ENCODE results near the gene ZNF644.
"Not testable (repeated sequence)": the region's sequence is repeated elsewhere in the genome, so short reads cannot be mapped to it uniquely, and the experiment has no call there.

The ZNF644 gene

GRCh38 chr1:90987841-90988240 lies 34.0 kb downstream of the ZNF644 start:
- no peak for DNase-seq (ENCODE audit: low read depth in 3 of 3)

DNA sequence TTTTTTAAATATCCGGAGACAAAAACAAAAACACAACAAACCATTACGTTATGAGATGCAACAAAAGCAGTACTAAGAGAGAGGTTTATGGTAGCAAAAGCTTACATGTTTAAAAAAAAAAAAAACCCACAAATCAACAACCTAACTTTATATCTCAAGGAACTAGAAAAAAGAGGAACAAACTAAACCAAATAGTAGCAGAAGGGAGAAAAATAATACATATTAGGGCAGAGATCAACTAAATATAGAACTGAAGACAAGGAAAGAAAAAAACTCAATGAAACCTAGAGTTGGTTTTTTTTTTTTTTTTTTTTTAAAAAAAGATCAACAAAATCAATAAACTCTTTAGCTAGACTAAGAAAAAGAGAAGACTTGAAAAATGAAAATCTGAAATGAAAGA lies 34.9 kb downstream of the ZNF644 start:
- no peak for DNase-seq (ENCODE audit: low read depth in 3 of 3)

GRCh38 chr1:90977522-90977921 lies 44.3 kb downstream of the ZNF644 start:
- DNase-seq (ENCODE audit: low read depth in 3 of 3) = no peak

DNA sequence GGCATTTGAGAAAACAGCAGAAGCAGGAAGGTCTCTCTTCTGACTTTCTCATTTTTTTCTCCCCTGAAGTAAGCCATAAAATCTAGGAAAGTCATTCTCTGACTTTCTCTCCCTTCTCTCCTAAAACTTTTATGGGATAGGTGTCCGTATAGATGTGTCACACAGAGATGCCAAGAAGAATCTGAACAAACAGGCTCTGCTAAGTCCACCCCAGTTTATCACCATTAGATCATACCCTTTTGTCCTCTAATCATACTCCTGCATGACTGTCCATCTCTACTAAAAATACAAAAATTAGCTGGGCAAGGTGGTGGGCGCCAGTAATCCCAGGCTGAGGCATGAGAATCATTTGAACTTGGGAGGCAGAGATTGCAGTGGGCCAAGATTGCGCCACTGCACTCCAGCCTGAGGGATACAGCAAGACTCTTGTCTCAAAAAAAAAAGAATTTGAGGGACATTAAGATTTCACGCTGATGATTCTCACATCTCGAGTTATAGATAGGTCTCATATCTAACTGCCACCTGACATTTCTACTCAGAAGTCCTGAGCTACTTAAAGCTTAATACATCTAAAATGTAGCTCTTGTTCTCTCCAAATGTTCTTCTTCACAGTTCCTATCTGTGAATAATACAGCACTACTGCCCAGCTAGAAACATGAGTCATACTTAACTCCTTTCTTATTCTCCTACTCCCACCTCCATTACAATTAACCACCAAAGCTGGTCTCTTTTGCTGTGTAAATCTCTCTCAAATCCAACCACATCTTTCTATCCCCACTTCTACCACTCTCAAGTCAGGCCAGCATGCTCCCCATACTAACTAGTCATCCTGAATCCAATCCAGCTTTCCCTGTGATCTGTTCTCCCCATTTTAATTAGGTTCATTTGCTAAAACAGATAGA lies 47.7 kb downstream of the ZNF644 start:
- DNase-seq (ENCODE audit: low read depth in 3 of 3) = no peak

DNA sequence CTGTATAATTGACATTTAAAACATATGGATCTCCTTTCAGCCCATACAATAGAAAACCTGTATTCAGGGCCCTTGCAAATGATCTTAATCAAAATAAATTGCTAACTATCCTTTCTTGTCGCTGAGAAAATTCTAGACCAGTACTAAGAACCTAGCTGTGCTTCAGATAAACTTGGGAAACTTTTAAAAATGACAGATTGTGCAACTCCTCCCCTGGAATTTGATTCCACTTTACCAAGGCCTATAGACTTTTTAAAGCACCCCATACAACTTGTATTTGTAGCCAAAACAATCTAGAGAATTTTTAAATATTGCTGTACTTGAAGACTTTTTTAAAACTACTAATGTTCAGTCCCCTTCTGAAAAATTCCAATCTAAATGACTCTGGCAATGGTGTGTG lies 51.6 kb downstream of the ZNF644 start:
- DNase-seq (ENCODE audit: low read depth in 3 of 3) = no peak

DNA sequence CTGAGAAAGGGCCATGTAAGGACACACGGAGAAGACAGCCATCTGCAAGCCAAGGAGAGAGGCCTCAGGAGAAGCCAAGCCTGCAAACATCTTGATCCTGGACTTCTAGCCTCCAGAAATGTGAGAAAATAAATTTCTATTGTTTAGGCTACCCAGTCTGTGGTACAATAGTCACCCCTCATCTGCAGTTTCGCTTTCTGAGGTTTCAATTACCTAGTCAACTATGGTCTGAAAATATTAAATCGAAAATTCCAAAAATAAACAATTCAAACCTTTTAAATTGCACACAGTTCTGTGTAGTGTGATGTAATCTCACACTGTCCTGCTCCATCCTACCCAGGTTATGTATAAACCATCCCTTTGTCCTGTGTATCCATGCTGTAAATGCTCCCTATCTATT lies 52.6 kb downstream of the ZNF644 start:
- no peak for DNase-seq (ENCODE audit: low read depth in 3 of 3)

- no peak for DNase-seq (ENCODE audit: low read depth in 3 of 3)
These were observed 57.3 kb downstream of the ZNF644 start for GRCh38 chr1:90964444-90965035.

DNA sequence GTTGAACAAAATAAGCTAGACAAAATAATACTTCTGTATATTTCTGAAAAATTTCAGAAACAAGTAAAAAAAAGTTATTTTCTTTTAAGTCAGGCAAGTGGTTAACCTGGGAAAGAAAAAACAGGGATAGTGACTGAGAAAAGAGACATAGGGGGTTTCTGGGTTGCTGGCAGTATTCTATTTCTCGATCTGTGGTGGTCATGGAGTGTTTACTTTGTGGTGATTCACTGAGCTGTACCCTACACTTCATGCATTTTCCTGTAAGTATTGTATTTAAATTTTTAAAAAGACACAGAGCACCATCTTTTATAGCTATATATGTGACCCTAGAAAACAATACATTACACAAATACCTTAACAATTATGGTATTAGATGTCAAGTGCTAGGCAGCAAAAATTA lies 58.2 kb downstream of the ZNF644 start:
- no peak for DNase-seq (ENCODE audit: low read depth in 3 of 3)

DNA sequence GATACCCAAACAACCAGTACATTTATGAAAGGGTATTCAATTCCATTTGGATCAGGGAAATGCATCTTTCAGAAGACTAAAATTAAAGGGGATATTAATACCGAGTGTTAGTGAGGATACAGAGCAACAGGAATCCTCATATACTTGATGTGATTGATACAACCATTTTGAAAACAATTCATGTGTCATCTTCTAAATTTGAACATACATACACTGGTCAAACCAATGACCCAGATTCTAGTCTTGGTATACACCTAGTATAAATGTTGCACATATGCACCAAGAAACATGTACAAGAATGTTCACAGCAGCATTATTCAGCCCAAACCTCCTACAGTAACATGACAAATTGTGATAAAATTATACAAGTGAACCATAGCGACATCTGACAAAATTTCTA lies 58.6 kb downstream of the ZNF644 start:
- no peak for DNase-seq (ENCODE audit: low read depth in 3 of 3)

DNA sequence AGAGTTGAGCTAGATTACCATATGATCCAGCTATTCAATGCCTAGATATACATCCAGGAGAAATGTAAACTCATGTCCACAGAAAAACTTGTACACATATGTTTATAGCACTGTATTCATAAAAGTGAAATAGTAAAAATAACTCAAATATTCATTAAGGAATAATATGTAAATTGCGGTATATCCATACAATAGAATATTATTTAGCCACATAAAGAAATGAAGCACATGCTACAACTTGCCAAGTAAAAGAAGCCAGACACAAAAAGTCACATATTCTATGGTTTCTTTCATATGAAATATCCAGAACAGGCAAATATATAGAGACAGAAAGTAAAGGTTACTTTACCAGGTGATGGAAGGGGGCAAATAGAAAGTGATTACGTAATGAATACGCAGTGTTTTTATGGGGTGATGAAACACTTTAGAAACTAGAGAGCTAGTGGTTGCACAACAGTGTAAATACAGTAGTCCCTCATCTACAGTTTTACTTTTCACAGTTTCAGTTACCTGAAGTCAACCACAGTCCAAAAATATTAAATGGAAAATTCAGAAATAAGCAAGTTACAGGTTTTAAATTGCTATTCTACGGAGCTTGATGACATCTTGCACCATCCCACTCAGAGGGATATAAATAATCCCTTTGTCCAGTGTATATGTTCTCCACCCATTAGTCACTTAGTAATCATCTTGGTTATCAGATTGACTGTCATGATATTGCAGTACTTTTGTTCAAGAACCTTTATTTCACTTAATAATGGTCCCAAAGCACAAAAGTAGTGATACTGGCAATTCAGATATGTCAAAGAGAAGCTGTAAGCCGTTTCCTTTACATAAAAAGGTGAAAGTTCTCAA lies 62.3 kb downstream of the ZNF644 start:
- DNase-seq (ENCODE audit: low read depth in 3 of 3) = no peak

- no peak for DNase-seq (ENCODE audit: low read depth in 3 of 3)
These were observed 64.3 kb downstream of the ZNF644 start for GRCh38 chr1:90957497-90957896.

DNA sequence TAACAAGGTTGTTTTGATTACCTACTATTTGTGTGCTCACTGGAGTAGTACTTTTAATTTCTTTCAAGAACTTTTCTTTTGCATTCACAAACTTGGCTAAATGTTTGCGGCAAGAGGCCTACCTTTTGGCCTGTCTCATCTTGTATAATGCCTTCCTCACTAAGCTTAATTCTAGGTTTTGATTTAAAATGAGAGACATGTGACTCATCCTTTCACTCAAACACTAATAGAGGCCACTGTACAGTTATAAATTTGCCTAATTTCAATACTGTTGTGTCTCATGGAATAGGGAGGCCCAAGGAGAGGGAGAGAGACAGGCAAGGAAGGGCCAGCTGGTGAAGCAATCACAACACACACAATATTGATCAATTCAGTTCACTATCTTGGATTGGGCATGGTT lies 66.1 kb downstream of the ZNF644 start:
- DNase-seq (ENCODE audit: low read depth in 3 of 3) = no peak

- DNase-seq (ENCODE audit: low read depth in 3 of 3) = no peak
These were observed 68.9 kb downstream of the ZNF644 start for GRCh38 chr1:90952906-90953305.

DNA sequence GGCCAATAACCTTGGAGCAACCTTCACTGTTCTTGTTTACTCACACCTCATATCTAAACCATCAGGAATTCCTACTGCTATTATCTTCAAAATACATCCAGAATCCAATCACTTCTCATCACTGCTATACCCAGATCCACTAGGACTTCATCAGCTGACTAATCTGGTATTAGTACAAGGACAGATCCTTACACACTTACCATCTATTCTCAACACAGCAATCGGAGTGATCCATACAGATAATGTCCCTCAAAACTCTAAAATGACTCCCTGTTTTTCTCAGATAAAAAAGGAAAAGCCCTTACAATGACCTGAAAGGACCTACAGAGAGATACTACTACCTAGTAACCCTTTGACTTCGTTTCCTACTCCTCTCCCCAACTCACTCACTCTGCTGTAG lies 70.8 kb downstream of the ZNF644 start:
- no peak for DNase-seq (ENCODE audit: low read depth in 3 of 3)

- no peak for DNase-seq (ENCODE audit: low read depth in 3 of 3)
These were observed 73.5 kb downstream of the ZNF644 start for GRCh38 chr1:90948301-90948700.

DNA sequence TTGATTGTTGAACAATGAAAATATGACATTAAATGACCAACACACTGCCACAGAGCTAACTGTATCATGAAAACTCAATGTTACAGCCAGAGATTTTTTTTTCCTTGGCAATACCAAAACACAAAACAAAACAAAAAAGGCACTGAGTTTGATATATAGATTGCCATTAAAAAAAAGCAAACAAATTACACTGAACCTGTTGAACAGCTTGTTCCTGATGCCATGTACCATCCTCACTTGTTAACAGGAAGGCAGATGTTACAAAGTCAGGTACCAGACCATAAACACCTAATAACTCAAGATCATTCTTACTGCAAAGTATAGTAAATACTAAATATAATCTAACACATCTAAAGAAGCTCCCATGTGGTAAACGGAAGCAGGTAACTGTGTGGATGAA lies 75.2 kb downstream of the ZNF644 start:
- no peak for DNase-seq (ENCODE audit: low read depth in 3 of 3)

DNA sequence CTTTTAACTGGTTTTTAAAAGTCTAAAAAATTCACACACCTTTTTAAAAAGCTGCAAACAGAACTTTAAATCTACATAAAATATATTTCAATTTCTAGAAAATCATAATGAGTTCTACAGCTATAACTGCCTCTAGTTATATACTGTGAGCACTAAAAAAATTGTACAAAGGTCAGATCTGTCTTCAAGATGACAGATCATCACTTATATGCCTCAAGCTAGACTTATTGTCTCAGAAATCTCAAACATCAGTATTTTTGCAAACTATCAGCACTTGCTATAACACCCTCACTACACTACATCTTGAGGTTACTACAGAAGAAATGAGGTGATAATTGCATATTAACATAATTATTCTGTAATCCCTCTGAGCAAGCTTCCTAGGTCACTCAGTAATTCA lies 76.5 kb downstream of the ZNF644 start:
- DNase-seq (ENCODE audit: low read depth in 3 of 3) = no peak

DNA sequence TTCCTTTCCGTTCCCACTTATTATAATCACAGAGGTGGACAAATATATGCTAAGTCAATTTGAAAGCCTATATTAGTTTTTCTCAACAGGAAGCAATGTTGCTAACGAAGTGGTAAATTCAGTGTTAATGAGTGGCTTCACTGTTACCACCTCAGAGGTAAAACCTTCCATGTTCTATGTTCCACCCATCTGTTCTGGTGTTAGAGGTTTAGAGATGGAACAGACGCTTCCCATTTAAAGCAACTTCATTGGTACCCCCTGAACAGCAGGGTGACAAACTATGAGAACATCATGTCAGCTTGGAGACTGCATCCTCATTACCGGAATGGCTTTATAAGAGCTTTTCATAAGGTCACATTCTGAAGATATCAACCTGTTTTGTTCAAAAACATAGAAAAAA lies 77.9 kb downstream of the ZNF644 start:
- no peak for DNase-seq (ENCODE audit: low read depth in 3 of 3)

GRCh38 chr1:90940746-90941145 lies 81.1 kb downstream of the ZNF644 start:
- no peak for DNase-seq (ENCODE audit: low read depth in 3 of 3)

DNA sequence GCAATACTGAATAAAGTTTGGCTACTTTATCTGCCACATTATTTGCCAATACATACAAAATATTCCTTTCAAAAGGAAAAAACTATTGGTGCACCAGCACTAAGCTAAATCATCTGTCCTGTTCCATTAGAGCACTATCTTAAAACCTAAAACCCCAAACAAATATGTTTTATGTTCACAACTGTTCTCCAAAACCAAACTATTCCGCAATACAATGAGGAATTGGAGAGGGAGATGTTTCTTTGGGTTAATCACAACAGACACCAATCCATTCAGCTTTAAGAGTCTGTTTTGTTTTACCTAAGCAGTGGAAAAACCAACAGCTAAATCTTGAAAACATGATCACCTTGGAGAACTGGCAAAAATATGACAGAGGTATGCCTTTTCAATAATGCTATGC lies 85.1 kb downstream of the ZNF644 start:
- no peak for DNase-seq (ENCODE audit: low read depth in 3 of 3)

- DNase-seq (ENCODE audit: low read depth in 3 of 3) = no peak
These were observed 85.8 kb downstream of the ZNF644 start for GRCh38 chr1:90936061-90936460.

- DNase-seq (ENCODE audit: low read depth in 3 of 3) = not testable (repeated sequence)
These were observed 93.6 kb downstream of the ZNF644 start for GRCh38 chr1:90928231-90928630.

DNA sequence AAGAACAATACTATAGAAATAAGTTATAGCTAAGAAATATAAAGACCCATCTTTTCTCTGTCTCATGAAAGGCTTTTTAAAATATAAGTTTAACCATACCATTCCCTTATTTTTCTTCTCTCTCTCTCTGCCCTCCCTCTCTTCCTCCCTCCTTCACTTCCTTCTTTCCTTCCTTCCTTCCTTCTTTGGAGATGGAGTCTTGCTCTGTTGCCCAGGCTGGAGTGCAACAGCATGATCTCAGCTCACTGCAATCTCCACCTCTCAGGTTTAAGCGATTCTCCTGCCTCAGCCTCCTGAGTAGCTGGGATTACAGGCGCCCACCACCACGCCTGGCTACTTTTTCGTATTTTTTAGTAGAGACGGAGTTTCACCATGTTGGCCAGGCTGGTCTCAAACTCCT lies 94.2 kb downstream of the ZNF644 start:
- DNase-seq (ENCODE audit: low read depth in 3 of 3) = not testable (repeated sequence)

Measured in stimulated activated CD4-positive, alpha-beta T cell treated with anti-CD3 and anti-CD28 coated beads, TNF-alpha, amount 100 ng/mL, for 4 hours (primary cell).